Measurements from ENCODE around the gene DCN. TPM values are rescaled to one million over a fixed set of nuclear protein-coding genes. Genes with fewer than 3 reads are reported as not detected.

DCN gene
- total RNA-seq, 1 donor, result 1,400 TPM

- no peak for DNase-seq (ENCODE audit: insufficient read length, low spot score, missing footprints)
- Histone ChIP-seq H3K4me2 (ENCODE audit: insufficient read depth, low read length) (no peak overlapping the region), H3K79me2 (ENCODE audit: insufficient read depth, low read length) (no peaks in the 10 kb centered on the region), H2AFZ (ENCODE audit: low read length) (no peak overlapping the region), H3K9me3 (ENCODE audit: low read depth, low read length) (no peaks in the 10 kb centered on the region), H3K4me3 (ENCODE audit: insufficient read depth, low read length) (no peak overlapping the region), H3K36me3 (ENCODE audit: insufficient read depth, low read length) (peaks cover 16% of the 10 kb centered on the region), H3K27ac (ENCODE audit: low read depth, low read length) (peak overlapping the region; percentile 59), H3K27me3 (ENCODE audit: insufficient read depth, low read length) (no peaks in the 10 kb centered on the region), H4K20me1 (ENCODE audit: insufficient read depth, low read length) (no peaks in the 10 kb centered on the region), H3K4me1 (ENCODE audit: insufficient read depth, low read length) (peaks cover 29% of the 10 kb centered on the region)
- no peak for TF ChIP-seq CTCF (IDR thresholded peaks at IDR 0.05; ENCODE audit: extremely low read depth, low read depth, low read length)
These were observed 84.2 kb downstream of the DCN start for GRCh38 chr12:91098461-91098860.

- H3K4me1 ChIP-seq (ENCODE audit: insufficient read depth, low read length), result peaks cover 15% of the 10 kb centered on the region
- peaks cover under 1% of the 10 kb centered on the region for H3K9me3 ChIP-seq (ENCODE audit: low read depth, low read length)
- no peaks in the 10 kb centered on the region for H3K36me3 ChIP-seq (ENCODE audit: insufficient read depth, low read length)
- H3K4me2 ChIP-seq (ENCODE audit: insufficient read depth, low read length), result no peak overlapping the region
- H2AFZ ChIP-seq (ENCODE audit: low read length), result no peak overlapping the region
- H3K4me3 ChIP-seq (ENCODE audit: insufficient read depth, low read length), result no peak overlapping the region
- no peaks in the 10 kb centered on the region for H3K27me3 ChIP-seq (ENCODE audit: insufficient read depth, low read length)
- H3K79me2 ChIP-seq (ENCODE audit: insufficient read depth, low read length), result no peaks in the 10 kb centered on the region
- no peak for DNase-seq (ENCODE audit: insufficient read length, low spot score, missing footprints)
- H4K20me1 ChIP-seq (ENCODE audit: insufficient read depth, low read length), result no peaks in the 10 kb centered on the region
- TF ChIP-seq CTCF (IDR thresholded peaks at IDR 0.05; ENCODE audit: extremely low read depth, low read depth, low read length), result no peak
- no peak overlapping the region for H3K27ac ChIP-seq (ENCODE audit: low read depth, low read length)
These were observed 87.7 kb downstream of the DCN start for GRCh38 chr12:91094957-91095356.

GRCh38 chr12:91094032-91094662 is 88.5 kb downstream of the DCN start:
- TF ChIP-seq CTCF (IDR thresholded peaks at IDR 0.05; ENCODE audit: extremely low read depth, low read depth, low read length), result no peak
- H3K27ac ChIP-seq (ENCODE audit: low read depth, low read length), result peak overlapping the region; percentile 6
- DNase-seq (ENCODE audit: insufficient read length, low spot score, missing footprints), result no peak
- H3K27me3 ChIP-seq (ENCODE audit: insufficient read depth, low read length), result no peaks in the 10 kb centered on the region
- H3K9me3 ChIP-seq (ENCODE audit: low read depth, low read length), result peaks cover 5% of the 10 kb centered on the region
- H4K20me1 ChIP-seq (ENCODE audit: insufficient read depth, low read length), result no peaks in the 10 kb centered on the region
- H2AFZ ChIP-seq (ENCODE audit: low read length), result peak overlapping the region; percentile 80
- peak overlapping the region; percentile 30 for H3K4me3 ChIP-seq (ENCODE audit: insufficient read depth, low read length)
- H3K36me3 ChIP-seq (ENCODE audit: insufficient read depth, low read length), result no peaks in the 10 kb centered on the region
- H3K4me2 ChIP-seq (ENCODE audit: insufficient read depth, low read length), result peak overlapping the region; percentile 63
- no peaks in the 10 kb centered on the region for H3K79me2 ChIP-seq (ENCODE audit: insufficient read depth, low read length)
- H3K4me1 ChIP-seq (ENCODE audit: insufficient read depth, low read length), result peaks cover 8% of the 10 kb centered on the region

- peaks cover 5% of the 10 kb centered on the region for H3K9me3 ChIP-seq (ENCODE audit: low read depth, low read length)
- no peak overlapping the region for H3K4me3 ChIP-seq (ENCODE audit: insufficient read depth, low read length)
- peak overlapping the region; percentile 63 for H3K4me2 ChIP-seq (ENCODE audit: insufficient read depth, low read length)
- H3K4me1 ChIP-seq (ENCODE audit: insufficient read depth, low read length), result peaks cover 3% of the 10 kb centered on the region
- H3K27me3 ChIP-seq (ENCODE audit: insufficient read depth, low read length), result no peaks in the 10 kb centered on the region
- H3K79me2 ChIP-seq (ENCODE audit: insufficient read depth, low read length), result no peaks in the 10 kb centered on the region
- H4K20me1 ChIP-seq (ENCODE audit: insufficient read depth, low read length), result no peaks in the 10 kb centered on the region
- peak overlapping the region; percentile 80 for H2AFZ ChIP-seq (ENCODE audit: low read length)
- TF ChIP-seq CTCF (IDR thresholded peaks at IDR 0.05; ENCODE audit: extremely low read depth, low read depth, low read length), result no peak
- no peak for DNase-seq (ENCODE audit: insufficient read length, low spot score, missing footprints)
- H3K27ac ChIP-seq (ENCODE audit: low read depth, low read length), result no peak overlapping the region
- H3K36me3 ChIP-seq (ENCODE audit: insufficient read depth, low read length), result no peaks in the 10 kb centered on the region
These were observed 89.3 kb downstream of the DCN start for GRCh38 chr12:91093341-91093740.

All from osteoblast (primary cell).